OCI-LY1 (cell line): ENCODE data around the gene GPR107.
A peak's percentile ranks its signal among the peaks of the same experiment; 100 is the strongest.

Experiments
- H2AFZ ChIP-seq: fragments of 200-600 bp; sonication (generic), shearing (Covaris generic); 2 replicates; pipeline ENCODE4 v1.6.0; 2014; ENCODE audit warnings: antibody characterized with exemption, mild to moderate bottlenecking, low read length
- H3F3A ChIP-seq: fragments of 200-600 bp; sonication (generic), shearing (Covaris generic); 2 replicates; pipeline ENCODE4 v1.6.0; 2014; ENCODE audit warnings: mild to moderate bottlenecking, antibody characterized with exemption, low read length, moderate library complexity; ENCODE audit not compliant: insufficient read depth
- H3K27ac ChIP-seq: fragments of 200-600 bp; sonication (generic); 2 replicates; pipeline ENCODE4 v1.5.1; 2014; ENCODE audit warnings: low read length, mixed run types, mild to moderate bottlenecking, low read depth; ENCODE audit not compliant: poor library complexity, severe bottlenecking
- H3K27me3 ChIP-seq: fragments of 200-600 bp; sonication (generic); 2 replicates; pipeline ENCODE4 v1.6.0; 2014; ENCODE audit warnings: antibody characterized with exemption, mild to moderate bottlenecking, low read length, moderate library complexity; ENCODE audit not compliant: insufficient read depth
- H3K36me3 ChIP-seq: fragments of 200-600 bp; sonication (generic); 2 replicates; pipeline ENCODE4 v1.6.1; 2014; ENCODE audit warnings: mild to moderate bottlenecking, antibody characterized with exemption, low read length, moderate library complexity, mixed read lengths; ENCODE audit not compliant: insufficient read depth
- H3K4me1 ChIP-seq: fragments of 200-600 bp; sonication (generic); 2 replicates; pipeline ENCODE4 v1.5.1; 2014; ENCODE audit warnings: mild to moderate bottlenecking, low read length, moderate library complexity; ENCODE audit not compliant: insufficient read depth, severe bottlenecking
- H3K4me2 ChIP-seq: fragments of 200-600 bp; sonication (generic), shearing (Covaris generic); 2 replicates; pipeline ENCODE4 v1.6.1; 2014; ENCODE audit warnings: low read length
- H3K4me3 ChIP-seq: fragments of 200-600 bp; sonication (generic); 2 replicates; pipeline ENCODE4 v1.5.1; 2014; ENCODE audit warnings: low read length, low read depth, mild to moderate bottlenecking, mixed read lengths; ENCODE audit not compliant: poor library complexity, severe bottlenecking
- H3K79me2 ChIP-seq: fragments of 200-600 bp; shearing (Covaris generic); 2 replicates; pipeline ENCODE4 v1.6.1; 2016; ENCODE audit warnings: mixed run types, low read length, mixed read lengths; ENCODE audit not compliant: insufficient read depth
- H3K9ac ChIP-seq: fragments of 200-600 bp; sonication (generic), shearing (Covaris generic); 2 replicates; pipeline ENCODE4 v1.6.1; 2014; ENCODE audit warnings: mild to moderate bottlenecking, low read length, mixed read lengths
- H3K9me2 ChIP-seq: fragments of 200-600 bp; sonication (generic), shearing (Covaris generic); 2 replicates; pipeline ENCODE4 v1.6.1; 2014; ENCODE audit warnings: low read depth, mild to moderate bottlenecking, low read length, mixed read lengths
- H3K9me3 ChIP-seq: fragments of 200-600 bp; shearing (Covaris generic); 2 replicates; pipeline ENCODE4 v1.6.1; 2014; ENCODE audit warnings: low read length, mixed read lengths
- H4K20me1 ChIP-seq: fragments of 200-600 bp; sonication (generic), shearing (Covaris generic); 2 replicates; pipeline ENCODE4 v1.6.0; 2016; ENCODE audit warnings: mild to moderate bottlenecking, low read length; ENCODE audit not compliant: insufficient read depth
- CTCF ChIP-seq: fragments of 200-600 bp; sonication (generic), shearing (Covaris generic); IDR thresholded peaks from 2 replicates; pipeline ENCODE4 v1.5.1; 2017; ENCODE audit warnings: mild to moderate bottlenecking, antibody characterized with exemption, low read length, moderate library complexity, mixed read lengths
- EZH2 ChIP-seq: fragments of 200-600 bp; sonication (generic), shearing (Covaris generic); IDR thresholded peaks from 2 replicates; pipeline ENCODE4 v1.8.0; 2017; ENCODE audit warnings: borderline replicate concordance, mixed run types, mild to moderate bottlenecking, antibody characterized with exemption, low read length, moderate library complexity, mixed read lengths

Gene GPR107

GRCh38 chr9:130050462-130050861, 3.2 kb upstream of the GPR107 start:
- H3K79me2 ChIP-seq: peaks cover 12% of the 10 kb centered on the region
- peaks cover 29% of the 10 kb centered on the region for H3K4me1 ChIP-seq
- no peaks in the 10 kb centered on the region for H3K9me3 ChIP-seq
- H2AFZ ChIP-seq: no peak overlapping the region
- no peaks in the 10 kb centered on the region for H3K36me3 ChIP-seq
- H4K20me1 ChIP-seq: no peaks in the 10 kb centered on the region
- no peaks in the 10 kb centered on the region for H3K27me3 ChIP-seq
- no peak overlapping the region for H3K27ac ChIP-seq
- no peaks in the 10 kb centered on the region for H3F3A ChIP-seq
- H3K9me2 ChIP-seq: no peaks in the 10 kb centered on the region
- TF ChIP-seq EZH2: no peak
- TF ChIP-seq CTCF: no peak
- no peak overlapping the region for H3K4me3 ChIP-seq
- H3K9ac ChIP-seq: no peak overlapping the region
- no peak overlapping the region for H3K4me2 ChIP-seq

- Histone ChIP-seq H3K9ac (no peak overlapping the region), H3K27ac (no peak overlapping the region)
Measured at GRCh38 chr9:130051855-130052254, 1.9 kb upstream of the GPR107 start.

DNA sequence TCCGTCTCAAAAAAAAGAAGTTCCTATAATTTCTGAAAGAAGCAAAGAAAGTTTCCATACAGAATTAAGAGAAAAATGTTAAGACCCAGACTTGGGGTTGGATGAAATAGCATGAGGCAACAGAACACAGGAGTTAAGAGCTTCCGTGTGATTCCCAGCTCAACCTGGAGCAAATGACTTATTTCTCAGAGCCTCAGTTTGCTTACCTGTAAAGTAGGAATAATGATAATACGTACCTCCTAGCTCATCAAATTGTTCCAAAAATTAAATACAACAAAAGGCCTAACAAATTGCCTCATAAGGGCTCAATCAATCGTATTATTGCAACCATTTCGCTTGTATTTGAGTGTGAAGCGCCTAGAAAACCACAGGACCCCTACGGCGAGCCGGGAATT, 600 bp upstream of the GPR107 start:
- Histone ChIP-seq H3K36me3 (no peaks in the 10 kb centered on the region), H3F3A (no peaks in the 10 kb centered on the region), H3K4me3 (peak overlapping the region; percentile 92), H3K79me2 (peaks cover 15% of the 10 kb centered on the region), H3K4me1 (peaks cover 25% of the 10 kb centered on the region), H3K27ac (no peak overlapping the region), H3K4me2 (peak overlapping the region; percentile 97), H3K27me3 (no peaks in the 10 kb centered on the region), H3K9me3 (no peaks in the 10 kb centered on the region), H3K9ac (peak overlapping the region; percentile 93), H3K9me2 (no peaks in the 10 kb centered on the region), H4K20me1 (no peaks in the 10 kb centered on the region), H2AFZ (no peak overlapping the region)
- TF ChIP-seq EZH2 (no peak), CTCF (no peak)

More at GRCh38 chr9:130051855-130052254, 1.9 kb upstream of the GPR107 start:
- H3K9me3 ChIP-seq: no peaks in the 10 kb centered on the region
- H3K4me1 ChIP-seq: peaks cover 25% of the 10 kb centered on the region
- no peak overlapping the region for H3K4me3 ChIP-seq
- H4K20me1 ChIP-seq: no peaks in the 10 kb centered on the region
- H3K27me3 ChIP-seq: no peaks in the 10 kb centered on the region
- peaks cover 15% of the 10 kb centered on the region for H3K79me2 ChIP-seq
- no peak overlapping the region for H2AFZ ChIP-seq
- no peaks in the 10 kb centered on the region for H3K36me3 ChIP-seq
- H3K4me2 ChIP-seq: peak overlapping the region; percentile 7; the same call in 1 of the 2 replicates
- H3K9me2 ChIP-seq: no peaks in the 10 kb centered on the region
- no peak for TF ChIP-seq CTCF
- no peaks in the 10 kb centered on the region for H3F3A ChIP-seq
